Spleen (tissue), 7 donors: ENCODE measurements around the gene PRODH2.

Experiments
- CTCF ChIP-seq, 11 experiments: fragments of 200-600 bp in 7 of 11; fragments of 450-650 bp in 4 of 11; sonication (generic) in 4 of 11; IDR thresholded peaks in 8 of 11; conservative IDR thresholded peaks in 3 of 11; 1 replicate in 7 of 11; 2 replicates in 4 of 11; pipeline versions ENCODE4 v1.4.0 to v1.8.0; 2016 to 2021; ENCODE audit warnings: antibody characterized with exemption in 11 of 11, inconsistent platforms in 4 of 11, mild to moderate bottlenecking in 1 of 11
- POLR2AphosphoS5 ChIP-seq, 3 donors: sonication (generic); formaldehyde crosslinking; IDR thresholded peaks; one replicate each; pipeline ENCODE4 v1.5.1; 2017; ENCODE audit warnings: antibody characterized with exemption in 3 of 3
- donor health status: DM: no; HTN: no; CAD: no; lungs with moderate emphysema.
- donor health status: DM: no; HTN: no; CAD: no.
- donor health status: DM: no; HTN: no; CAD: no.

GRCh38 chr19:35843676-35844481 is 31.2 kb upstream of the PRODH2 start:
- no peak for TF ChIP-seq CTCF (IDR thresholded peaks at IDR 0.05 in 8 of 11, conservative IDR thresholded peaks at IDR 0.05 in 3 of 11)
- TF ChIP-seq POLR2AphosphoS5 (IDR thresholded peaks at IDR 0.05) = no peak
